Breast epithelium (tissue), 4 donors: ENCODE results near the gene GPR137. TPM values are rescaled to one million over a fixed set of nuclear protein-coding genes. Genes with fewer than 3 reads are reported as not detected.
"Not testable (repeated sequence)": the region's sequence is repeated elsewhere in the genome, so short reads cannot be mapped to it uniquely, and the experiment has no call there.

ENCODE experiments used
- DNase-seq, 2 donors: peaks; one replicate each; pipeline ENCODE4 v3.0.0-alpha.2; 2019; ENCODE audit warnings: low spot score in 2 of 2
- H3K27ac ChIP-seq, 2 donors: fragments of 200-600 bp; sonication (generic) in 1 of 2; one replicate each; pipeline ENCODE4 v1.5.1; 2016 to 2019; ENCODE audit warnings: mild to moderate bottlenecking in 1 of 2
- H3K27me3 ChIP-seq, 2 donors: fragments of 200-600 bp; sonication (generic) in 1 of 2; one replicate each; pipeline versions ENCODE4 v1.5.1 to v1.6.0; 2017 to 2019; ENCODE audit warnings: control low read depth in 1 of 2, mild to moderate bottlenecking in 1 of 2
- H3K36me3 ChIP-seq: fragments of 200-600 bp; one replicate; pipeline ENCODE4 v1.5.1; 2019
- H3K4me1 ChIP-seq, 2 donors: fragments of 200-600 bp; sonication (generic); one replicate each; pipeline ENCODE4 v1.5.1; 2016 to 2019; ENCODE audit warnings: control low read depth in 1 of 2
- H3K4me3 ChIP-seq, 3 donors: fragments of 200-600 bp; sonication (generic); 1 replicate in 2 of 3; 2 replicates in 1 of 3; pipeline ENCODE4 v1.5.1; 2016 to 2019; ENCODE audit warnings: mild to moderate bottlenecking in 3 of 3, moderate library complexity in 2 of 3
- H3K9me3 ChIP-seq, 2 donors: fragments of 200-600 bp; sonication (generic) in 1 of 2; one replicate each; pipeline ENCODE4 v1.5.1; 2016 to 2019; ENCODE audit warnings: control low read depth in 1 of 2
- POLR2A ChIP-seq: fragments of 450-650 bp; IDR thresholded peaks from one replicate; pipeline ENCODE4 v1.6.1; 2016; ENCODE audit warnings: antibody characterized with exemption, mild to moderate bottlenecking, moderate library complexity
- POLR2AphosphoS5 ChIP-seq, 3 donors: sonication (generic); formaldehyde crosslinking; IDR thresholded peaks; one replicate each; pipeline ENCODE4 v1.6.1; 2017; ENCODE audit warnings: antibody characterized with exemption in 3 of 3
- intact Hi-C: fragments of 100-400 bp; cut with DNase I; formaldehyde crosslinking; loops from one replicate; pipeline ENCODE4 v1.15.1; 2023; ENCODE audit warnings: low total_unique reads
- total RNA-seq, 3 donors: library from RNA; depleted of rRNA; stranded (reverse); fragments of >200 nt; gene quantifications; one replicate each; pipeline ENCODE4 v1.1.0, GENCODE V29; 2016
- TF ChIP-seq, protein P1 (sequence below), 3 donors: fragments of 450-650 bp; IDR thresholded peaks; one replicate each; pipeline ENCODE4 v1.5.1; 2016 to 2017; ENCODE audit warnings: antibody characterized with exemption in 3 of 3, mild to moderate bottlenecking in 3 of 3, moderate library complexity in 3 of 3

The GPR137 gene
- total RNA-seq, 3 donors from 2014 or later, result 8.9 to 14.7 (median 11.1) TPM

GRCh38 chr11:64306876-64307622 is 21.4 kb downstream of the GPR137 start:
- Histone ChIP-seq H3K4me1 (peaks cover 5 to 10% of the 10 kb centered on the region in 2 donors), H3K4me3 (peak overlapping the region; percentile 62 to 75 (median 69)), H3K9me3 (no peaks in the 10 kb centered on the region), H3K27ac (peak overlapping the region; percentile 89 to 90), H3K27me3 (no peaks in the 10 kb centered on the region), H3K36me3 (no peaks in the 10 kb centered on the region)
- TF ChIP-seq POLR2AphosphoS5 (IDR thresholded peaks at IDR 0.05) (no peak), POLR2A (no peak)
- TF ChIP-seq, protein P1, sequence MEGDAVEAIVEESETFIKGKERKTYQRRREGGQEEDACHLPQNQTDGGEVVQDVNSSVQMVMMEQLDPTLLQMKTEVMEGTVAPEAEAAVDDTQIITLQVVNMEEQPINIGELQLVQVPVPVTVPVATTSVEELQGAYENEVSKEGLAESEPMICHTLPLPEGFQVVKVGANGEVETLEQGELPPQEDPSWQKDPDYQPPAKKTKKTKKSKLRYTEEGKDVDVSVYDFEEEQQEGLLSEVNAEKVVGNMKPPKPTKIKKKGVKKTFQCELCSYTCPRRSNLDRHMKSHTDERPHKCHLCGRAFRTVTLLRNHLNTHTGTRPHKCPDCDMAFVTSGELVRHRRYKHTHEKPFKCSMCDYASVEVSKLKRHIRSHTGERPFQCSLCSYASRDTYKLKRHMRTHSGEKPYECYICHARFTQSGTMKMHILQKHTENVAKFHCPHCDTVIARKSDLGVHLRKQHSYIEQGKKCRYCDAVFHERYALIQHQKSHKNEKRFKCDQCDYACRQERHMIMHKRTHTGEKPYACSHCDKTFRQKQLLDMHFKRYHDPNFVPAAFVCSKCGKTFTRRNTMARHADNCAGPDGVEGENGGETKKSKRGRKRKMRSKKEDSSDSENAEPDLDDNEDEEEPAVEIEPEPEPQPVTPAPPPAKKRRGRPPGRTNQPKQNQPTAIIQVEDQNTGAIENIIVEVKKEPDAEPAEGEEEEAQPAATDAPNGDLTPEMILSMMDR (IDR thresholded peaks at IDR 0.05), result no peak
- intact Hi-C loops, result no loop called here
- DNase-seq, result no peak

GRCh38 chr11:64307795-64308194 is 22.1 kb downstream of the GPR137 start:
- peak overlapping the region in 1 of 2 donors; percentile 90 for H3K27ac ChIP-seq
- DNase-seq, H3K9me3 ChIP-seq, H3K27me3 ChIP-seq, H3K4me1 ChIP-seq, H3K4me3 ChIP-seq, intact Hi-C loops, H3K36me3 ChIP-seq: not testable (repeated sequence)

- no peak for DNase-seq
- H3K4me3 ChIP-seq, result no peak overlapping the region
- H3K27me3 ChIP-seq, result no peaks in the 10 kb centered on the region
- H3K4me1 ChIP-seq, result peaks cover 0 to 6% of the 10 kb centered on the region in 2 donors
- H3K27ac ChIP-seq, result peak overlapping the region; percentile 62 to 78
- intact Hi-C loops, result no loop called here
- no peaks in the 10 kb centered on the region for H3K36me3 ChIP-seq
- no peaks in the 10 kb centered on the region for H3K9me3 ChIP-seq
- TF ChIP-seq POLR2AphosphoS5 (IDR thresholded peaks at IDR 0.05) (no peak), POLR2A (no peak)
- TF ChIP-seq, protein P1 (IDR thresholded peaks at IDR 0.05), result no peak
Measured at GRCh38 chr11:64312947-64313346, 27.3 kb downstream of the GPR137 start.

- TF ChIP-seq POLR2A (no peak), POLR2AphosphoS5 (IDR thresholded peaks at IDR 0.05) (no peak)
- TF ChIP-seq, protein P1 (IDR thresholded peaks at IDR 0.05), result no peak
- Histone ChIP-seq H3K27me3 (no peaks in the 10 kb centered on the region), H3K36me3 (no peaks in the 10 kb centered on the region), H3K27ac (peak overlapping the region; percentile 62 to 78), H3K4me1 (peaks cover 0 to 6% of the 10 kb centered on the region in 2 donors), H3K9me3 (no peaks in the 10 kb centered on the region), H3K4me3 (peak overlapping the region in 2 of 3 donors; percentile 9 to 44)
- DNase-seq, result no peak
- intact Hi-C loops, result no loop called here
Measured at GRCh38 chr11:64313491-64314145, 28.0 kb downstream of the GPR137 start.

GRCh38 chr11:64314146-64314804 is 28.6 kb downstream of the GPR137 start:
- H3K36me3 ChIP-seq, result no peaks in the 10 kb centered on the region
- intact Hi-C loops, result no loop called here
- DNase-seq, result no peak
- TF ChIP-seq POLR2AphosphoS5 (IDR thresholded peaks at IDR 0.05) (no peak), POLR2A (no peak)
- TF ChIP-seq, protein P1 (IDR thresholded peaks at IDR 0.05), result no peak
- peak overlapping the region; percentile 62 to 78 for H3K27ac ChIP-seq
- H3K9me3 ChIP-seq, result no peaks in the 10 kb centered on the region
- H3K27me3 ChIP-seq, result no peaks in the 10 kb centered on the region
- peak overlapping the region in 2 of 3 donors; percentile 9 to 44 for H3K4me3 ChIP-seq
- H3K4me1 ChIP-seq, result peaks cover 0 to 12% of the 10 kb centered on the region in 2 donors
